ENCODE data around the gene GJC1.

- TF ChIP-seq, protein P1, sequence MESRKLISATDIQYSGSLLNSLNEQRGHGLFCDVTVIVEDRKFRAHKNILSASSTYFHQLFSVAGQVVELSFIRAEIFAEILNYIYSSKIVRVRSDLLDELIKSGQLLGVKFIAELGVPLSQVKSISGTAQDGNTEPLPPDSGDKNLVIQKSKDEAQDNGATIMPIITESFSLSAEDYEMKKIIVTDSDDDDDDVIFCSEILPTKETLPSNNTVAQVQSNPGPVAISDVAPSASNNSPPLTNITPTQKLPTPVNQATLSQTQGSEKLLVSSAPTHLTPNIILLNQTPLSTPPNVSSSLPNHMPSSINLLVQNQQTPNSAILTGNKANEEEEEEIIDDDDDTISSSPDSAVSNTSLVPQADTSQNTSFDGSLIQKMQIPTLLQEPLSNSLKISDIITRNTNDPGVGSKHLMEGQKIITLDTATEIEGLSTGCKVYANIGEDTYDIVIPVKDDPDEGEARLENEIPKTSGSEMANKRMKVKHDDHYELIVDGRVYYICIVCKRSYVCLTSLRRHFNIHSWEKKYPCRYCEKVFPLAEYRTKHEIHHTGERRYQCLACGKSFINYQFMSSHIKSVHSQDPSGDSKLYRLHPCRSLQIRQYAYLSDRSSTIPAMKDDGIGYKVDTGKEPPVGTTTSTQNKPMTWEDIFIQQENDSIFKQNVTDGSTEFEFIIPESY (IDR thresholded peaks at IDR 0.05; ENCODE audit: borderline replicate concordance, low read depth): no peak
- no peak for TF ChIP-seq FOSL2 (IDR thresholded peaks at IDR 0.05; ENCODE audit: borderline replicate concordance, low read depth)
These were observed 7.1 kb upstream of the GJC1 start for GRCh38 chr17:44837196-44837595.
